ENCODE measurements around the gene TEKT4.

- TF ChIP-seq TAF1 (IDR thresholded peaks at IDR 0.05; ENCODE audit: low read depth) (no peak), EP300 (IDR thresholded peaks at IDR 0.05; ENCODE audit: borderline replicate concordance) (no peak), RAD21 (IDR thresholded peaks at IDR 0.05; ENCODE audit: low read depth) (peak; percentile 67), CREB1 (IDR thresholded peaks at IDR 0.05; ENCODE audit: low read depth) (no peak), ZBTB7A (IDR thresholded peaks at IDR 0.05; ENCODE audit: low read depth) (no peak), FOXM1 (IDR thresholded peaks at IDR 0.05; ENCODE audit: borderline replicate concordance, low read depth) (no peak), CEBPB (IDR thresholded peaks at IDR 0.05) (no peak), NFIC (IDR thresholded peaks at IDR 0.05) (no peak)
- TF ChIP-seq, protein P1, sequence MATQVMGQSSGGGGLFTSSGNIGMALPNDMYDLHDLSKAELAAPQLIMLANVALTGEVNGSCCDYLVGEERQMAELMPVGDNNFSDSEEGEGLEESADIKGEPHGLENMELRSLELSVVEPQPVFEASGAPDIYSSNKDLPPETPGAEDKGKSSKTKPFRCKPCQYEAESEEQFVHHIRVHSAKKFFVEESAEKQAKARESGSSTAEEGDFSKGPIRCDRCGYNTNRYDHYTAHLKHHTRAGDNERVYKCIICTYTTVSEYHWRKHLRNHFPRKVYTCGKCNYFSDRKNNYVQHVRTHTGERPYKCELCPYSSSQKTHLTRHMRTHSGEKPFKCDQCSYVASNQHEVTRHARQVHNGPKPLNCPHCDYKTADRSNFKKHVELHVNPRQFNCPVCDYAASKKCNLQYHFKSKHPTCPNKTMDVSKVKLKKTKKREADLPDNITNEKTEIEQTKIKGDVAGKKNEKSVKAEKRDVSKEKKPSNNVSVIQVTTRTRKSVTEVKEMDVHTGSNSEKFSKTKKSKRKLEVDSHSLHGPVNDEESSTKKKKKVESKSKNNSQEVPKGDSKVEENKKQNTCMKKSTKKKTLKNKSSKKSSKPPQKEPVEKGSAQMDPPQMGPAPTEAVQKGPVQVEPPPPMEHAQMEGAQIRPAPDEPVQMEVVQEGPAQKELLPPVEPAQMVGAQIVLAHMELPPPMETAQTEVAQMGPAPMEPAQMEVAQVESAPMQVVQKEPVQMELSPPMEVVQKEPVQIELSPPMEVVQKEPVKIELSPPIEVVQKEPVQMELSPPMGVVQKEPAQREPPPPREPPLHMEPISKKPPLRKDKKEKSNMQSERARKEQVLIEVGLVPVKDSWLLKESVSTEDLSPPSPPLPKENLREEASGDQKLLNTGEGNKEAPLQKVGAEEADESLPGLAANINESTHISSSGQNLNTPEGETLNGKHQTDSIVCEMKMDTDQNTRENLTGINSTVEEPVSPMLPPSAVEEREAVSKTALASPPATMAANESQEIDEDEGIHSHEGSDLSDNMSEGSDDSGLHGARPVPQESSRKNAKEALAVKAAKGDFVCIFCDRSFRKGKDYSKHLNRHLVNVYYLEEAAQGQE (IDR thresholded peaks at IDR 0.05; ENCODE audit: low read depth): no peak
- TF ChIP-seq, protein P2, sequence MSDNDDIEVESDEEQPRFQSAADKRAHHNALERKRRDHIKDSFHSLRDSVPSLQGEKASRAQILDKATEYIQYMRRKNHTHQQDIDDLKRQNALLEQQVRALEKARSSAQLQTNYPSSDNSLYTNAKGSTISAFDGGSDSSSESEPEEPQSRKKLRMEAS (IDR thresholded peaks at IDR 0.05): no peak
These were observed 597 bp upstream of the TEKT4 start for GRCh38 chr2:94870440-94871225.
